ENCODE data around the gene EID2.

DNA sequence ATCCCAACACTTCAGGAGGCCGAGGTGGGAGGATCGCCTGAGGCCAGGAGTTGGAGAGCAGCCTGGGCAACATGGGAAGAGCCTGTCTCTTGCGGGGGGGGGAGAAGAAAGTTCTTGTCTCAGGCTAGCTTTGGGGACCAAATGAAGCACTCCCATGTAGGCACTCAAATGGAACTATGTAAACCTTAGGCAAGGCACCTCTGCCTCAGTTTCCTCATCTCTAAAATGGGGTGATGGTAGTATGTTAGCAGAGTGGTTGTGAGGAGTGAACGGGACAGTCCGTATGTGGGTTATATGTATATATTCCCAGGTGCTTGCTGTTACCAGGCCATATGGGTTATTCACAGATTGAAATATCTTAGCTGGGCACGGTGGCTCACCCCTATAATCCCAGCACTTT, 47.7 kb downstream of the EID2 start:
- TF ChIP-seq SMC3 (IDR thresholded peaks at IDR 0.05; ENCODE audit: low read depth, low read length) (no peak), POLR2A (IDR thresholded peaks at IDR 0.05; ENCODE audit: low read depth, low read length) (no peak), RAD21 (IDR thresholded peaks at IDR 0.05; ENCODE audit: low read length) (no peak), NFE2L2 (IDR thresholded peaks at IDR 0.05; ENCODE audit: low read depth, low read length) (no peak), MXI1 (IDR thresholded peaks at IDR 0.05; ENCODE audit: borderline replicate concordance, low read depth, low read length) (no peak), RFX5 (IDR thresholded peaks at IDR 0.05; ENCODE audit: low read depth, low read length) (no peak), BHLHE40 (IDR thresholded peaks at IDR 0.05; ENCODE audit: low read depth, low read length) (no peak), MAZ (IDR thresholded peaks at IDR 0.05; ENCODE audit: borderline replicate concordance, low read depth, low read length) (no peak)
- TF ChIP-seq, protein P1, sequence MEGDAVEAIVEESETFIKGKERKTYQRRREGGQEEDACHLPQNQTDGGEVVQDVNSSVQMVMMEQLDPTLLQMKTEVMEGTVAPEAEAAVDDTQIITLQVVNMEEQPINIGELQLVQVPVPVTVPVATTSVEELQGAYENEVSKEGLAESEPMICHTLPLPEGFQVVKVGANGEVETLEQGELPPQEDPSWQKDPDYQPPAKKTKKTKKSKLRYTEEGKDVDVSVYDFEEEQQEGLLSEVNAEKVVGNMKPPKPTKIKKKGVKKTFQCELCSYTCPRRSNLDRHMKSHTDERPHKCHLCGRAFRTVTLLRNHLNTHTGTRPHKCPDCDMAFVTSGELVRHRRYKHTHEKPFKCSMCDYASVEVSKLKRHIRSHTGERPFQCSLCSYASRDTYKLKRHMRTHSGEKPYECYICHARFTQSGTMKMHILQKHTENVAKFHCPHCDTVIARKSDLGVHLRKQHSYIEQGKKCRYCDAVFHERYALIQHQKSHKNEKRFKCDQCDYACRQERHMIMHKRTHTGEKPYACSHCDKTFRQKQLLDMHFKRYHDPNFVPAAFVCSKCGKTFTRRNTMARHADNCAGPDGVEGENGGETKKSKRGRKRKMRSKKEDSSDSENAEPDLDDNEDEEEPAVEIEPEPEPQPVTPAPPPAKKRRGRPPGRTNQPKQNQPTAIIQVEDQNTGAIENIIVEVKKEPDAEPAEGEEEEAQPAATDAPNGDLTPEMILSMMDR (conservative IDR thresholded peaks at IDR 0.05; ENCODE audit: low read depth, low read length), result no peak
- TF ChIP-seq, protein P2, sequence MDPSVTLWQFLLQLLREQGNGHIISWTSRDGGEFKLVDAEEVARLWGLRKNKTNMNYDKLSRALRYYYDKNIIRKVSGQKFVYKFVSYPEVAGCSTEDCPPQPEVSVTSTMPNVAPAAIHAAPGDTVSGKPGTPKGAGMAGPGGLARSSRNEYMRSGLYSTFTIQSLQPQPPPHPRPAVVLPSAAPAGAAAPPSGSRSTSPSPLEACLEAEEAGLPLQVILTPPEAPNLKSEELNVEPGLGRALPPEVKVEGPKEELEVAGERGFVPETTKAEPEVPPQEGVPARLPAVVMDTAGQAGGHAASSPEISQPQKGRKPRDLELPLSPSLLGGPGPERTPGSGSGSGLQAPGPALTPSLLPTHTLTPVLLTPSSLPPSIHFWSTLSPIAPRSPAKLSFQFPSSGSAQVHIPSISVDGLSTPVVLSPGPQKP (IDR thresholded peaks at IDR 0.05; ENCODE audit: borderline replicate concordance, low read depth, low read length), result no peak
- TF ChIP-seq, protein P3, sequence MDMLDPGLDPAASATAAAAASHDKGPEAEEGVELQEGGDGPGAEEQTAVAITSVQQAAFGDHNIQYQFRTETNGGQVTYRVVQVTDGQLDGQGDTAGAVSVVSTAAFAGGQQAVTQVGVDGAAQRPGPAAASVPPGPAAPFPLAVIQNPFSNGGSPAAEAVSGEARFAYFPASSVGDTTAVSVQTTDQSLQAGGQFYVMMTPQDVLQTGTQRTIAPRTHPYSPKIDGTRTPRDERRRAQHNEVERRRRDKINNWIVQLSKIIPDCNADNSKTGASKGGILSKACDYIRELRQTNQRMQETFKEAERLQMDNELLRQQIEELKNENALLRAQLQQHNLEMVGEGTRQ (IDR thresholded peaks at IDR 0.05; ENCODE audit: low read depth, low read length), result no peak

Measured in IMR-90 (cell line).